ENCODE measurements around the gene TMEM126A.
A peak's percentile ranks its signal among the peaks of the same experiment; 100 is the strongest.
"Not testable (repeated sequence)": the region's sequence is repeated elsewhere in the genome, so short reads cannot be mapped to it uniquely, and the experiment has no call there.

The TMEM126A gene

GRCh38 chr11:85661972-85662664, 14.4 kb downstream of the TMEM126A start:
- no peak for DNase-seq

- no peak for DNase-seq
These were observed 15.4 kb downstream of the TMEM126A start for GRCh38 chr11:85663080-85663752.

DNA sequence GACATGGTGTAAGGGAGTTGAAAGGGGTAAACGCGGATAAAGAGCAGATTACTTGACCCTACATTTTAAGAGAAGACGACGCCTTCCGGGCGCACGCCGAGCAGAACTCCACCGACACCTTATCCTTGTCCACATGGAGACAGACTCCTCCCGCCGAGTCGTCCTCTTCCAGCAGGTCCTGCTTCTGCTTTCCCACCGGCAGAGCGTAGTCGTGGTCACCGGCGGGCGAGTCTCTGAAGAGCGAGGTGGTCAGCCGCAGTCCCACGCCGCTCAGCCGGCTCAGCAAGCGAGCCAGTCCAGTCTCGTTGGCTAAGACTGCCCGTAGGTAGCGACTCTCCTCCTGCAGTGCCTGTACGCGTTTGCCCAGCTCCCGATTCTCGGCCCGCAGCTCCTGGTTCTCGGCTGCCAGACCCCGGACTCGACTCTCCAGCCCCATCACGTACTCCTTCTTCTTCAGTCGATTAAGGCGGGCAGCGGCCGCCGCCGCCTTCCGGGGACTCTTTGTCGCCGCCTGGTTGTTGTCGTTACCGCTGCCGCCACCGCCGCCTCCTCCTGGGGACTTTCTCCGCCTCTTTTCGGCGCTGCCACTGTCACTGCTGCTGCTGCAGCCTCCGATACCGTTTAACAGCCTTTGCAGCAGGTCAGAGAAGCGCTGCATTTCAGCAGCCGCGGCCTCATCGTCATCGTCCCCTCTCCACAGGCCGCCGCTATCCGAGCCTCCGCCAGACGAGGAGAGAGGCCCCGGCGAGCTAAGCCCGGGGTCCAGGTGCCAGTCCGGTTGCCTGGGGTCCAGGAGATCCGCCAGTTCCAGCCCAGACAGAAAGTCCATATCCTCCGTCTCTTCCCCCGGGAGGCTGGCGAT, 16.2 kb downstream of the TMEM126A start:
- peak; percentile 82 for DNase-seq

- DNase-seq, result peak; percentile 95
These were observed 17.1 kb downstream of the TMEM126A start, which contains the start of gene CREBZF for GRCh38 chr11:85664615-85665481. CREBZF (minus strand) TSS chr11:85665129; CDS start chr11:85664875, 254 bp downstream.

DNA sequence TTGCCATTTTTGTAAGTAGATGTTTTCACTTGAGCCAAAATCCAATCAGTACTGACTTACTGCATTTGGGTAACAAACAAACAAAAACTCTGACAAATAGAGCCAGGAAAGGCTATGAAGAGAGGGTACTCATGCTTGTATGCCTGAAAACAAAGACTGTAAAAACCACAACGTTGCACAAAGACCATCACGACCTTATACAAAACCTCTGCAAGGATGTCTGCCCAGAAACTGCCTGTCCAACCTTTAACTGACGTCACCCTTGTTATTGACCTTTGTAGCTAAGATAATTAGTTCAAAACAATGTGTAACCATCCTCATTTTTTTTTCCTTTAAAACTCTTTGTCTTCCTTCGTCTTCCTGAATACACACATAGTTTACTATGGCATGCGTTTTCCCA, 18.0 kb downstream of the TMEM126A start:
- DNase-seq, result no peak

GRCh38 chr11:85666687-85667086, 18.9 kb downstream of the TMEM126A start:
- no peak for DNase-seq

DNA sequence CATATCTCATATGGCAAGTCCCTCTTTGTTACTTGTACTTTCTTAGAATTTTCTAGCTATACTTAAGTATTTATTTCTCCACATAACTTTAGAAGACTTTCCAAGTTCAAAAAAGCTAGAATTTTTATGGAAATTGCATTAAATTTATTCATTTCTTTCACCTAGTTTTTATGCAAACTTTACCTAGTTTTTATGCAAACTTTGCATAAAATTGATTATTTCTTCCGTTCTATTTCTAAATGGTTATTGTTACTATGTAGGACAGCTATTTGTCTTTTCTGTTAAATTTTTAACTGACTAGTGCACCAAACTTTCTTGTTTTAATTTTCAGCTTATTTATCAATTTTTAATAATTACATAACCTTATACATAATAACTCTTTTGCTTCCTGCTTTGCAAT, 20.4 kb downstream of the TMEM126A start:
- no peak for DNase-seq

DNA sequence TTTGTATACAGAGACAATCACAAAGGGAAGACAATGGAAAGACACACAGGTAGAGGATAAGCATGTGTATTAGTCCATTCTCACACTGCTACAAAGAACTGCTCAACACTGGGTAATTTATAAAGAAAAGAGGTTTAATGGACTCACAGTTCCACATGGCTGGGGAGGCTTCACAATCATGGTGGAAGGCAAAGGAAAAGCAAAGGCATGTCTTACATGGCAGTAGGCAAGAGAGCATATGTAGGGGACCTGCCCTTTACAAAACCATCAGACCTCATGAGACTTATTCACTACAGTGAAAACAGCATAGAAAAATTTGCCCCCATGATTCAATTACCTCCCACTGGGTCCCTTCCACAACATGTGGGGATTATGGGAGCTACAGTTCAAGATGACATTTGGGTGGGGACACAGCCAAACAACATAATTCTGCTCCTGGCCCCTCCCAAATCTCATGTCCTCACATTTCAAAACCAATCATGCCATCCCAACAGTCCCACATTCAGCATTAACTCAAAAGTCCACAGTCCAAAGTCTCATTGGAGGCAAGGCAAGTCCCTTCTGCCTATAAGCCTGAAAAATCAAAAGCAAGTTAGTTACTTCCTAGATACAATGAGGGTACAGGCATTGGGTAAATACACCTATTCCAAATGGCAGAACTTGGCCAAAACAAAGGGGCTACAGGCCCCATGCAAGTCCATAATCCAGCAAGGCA, 23.3 kb downstream of the TMEM126A start:
- not testable (repeated sequence) for DNase-seq

GRCh38 chr11:85672105-85672902, 24.5 kb downstream of the TMEM126A start:
- DNase-seq, result no peak

GRCh38 chr11:85673393-85673792, 25.6 kb downstream of the TMEM126A start:
- DNase-seq, result no peak

DNA sequence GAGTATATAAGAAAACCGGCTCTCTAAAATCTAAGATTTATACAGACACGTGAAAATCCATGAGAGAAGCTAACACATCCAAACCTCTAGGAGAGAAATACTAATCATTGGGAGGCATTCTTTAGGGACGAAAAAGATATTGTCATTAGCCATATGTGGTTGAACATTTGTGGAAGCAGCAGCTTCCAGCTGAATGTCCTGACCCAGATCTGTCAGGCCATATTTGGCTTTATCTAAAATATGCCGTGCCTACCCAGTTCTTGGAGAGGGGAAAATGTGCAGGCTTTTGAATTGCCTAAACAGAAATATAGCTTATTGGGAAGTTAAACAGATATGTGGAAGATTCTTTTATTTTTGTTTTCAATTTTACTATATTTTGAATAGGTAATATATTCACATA, 31.8 kb downstream of the TMEM126A start:
- no peak for DNase-seq

- DNase-seq, result no peak
These were observed 33.1 kb downstream of the TMEM126A start for GRCh38 chr11:85680897-85681296.

DNA sequence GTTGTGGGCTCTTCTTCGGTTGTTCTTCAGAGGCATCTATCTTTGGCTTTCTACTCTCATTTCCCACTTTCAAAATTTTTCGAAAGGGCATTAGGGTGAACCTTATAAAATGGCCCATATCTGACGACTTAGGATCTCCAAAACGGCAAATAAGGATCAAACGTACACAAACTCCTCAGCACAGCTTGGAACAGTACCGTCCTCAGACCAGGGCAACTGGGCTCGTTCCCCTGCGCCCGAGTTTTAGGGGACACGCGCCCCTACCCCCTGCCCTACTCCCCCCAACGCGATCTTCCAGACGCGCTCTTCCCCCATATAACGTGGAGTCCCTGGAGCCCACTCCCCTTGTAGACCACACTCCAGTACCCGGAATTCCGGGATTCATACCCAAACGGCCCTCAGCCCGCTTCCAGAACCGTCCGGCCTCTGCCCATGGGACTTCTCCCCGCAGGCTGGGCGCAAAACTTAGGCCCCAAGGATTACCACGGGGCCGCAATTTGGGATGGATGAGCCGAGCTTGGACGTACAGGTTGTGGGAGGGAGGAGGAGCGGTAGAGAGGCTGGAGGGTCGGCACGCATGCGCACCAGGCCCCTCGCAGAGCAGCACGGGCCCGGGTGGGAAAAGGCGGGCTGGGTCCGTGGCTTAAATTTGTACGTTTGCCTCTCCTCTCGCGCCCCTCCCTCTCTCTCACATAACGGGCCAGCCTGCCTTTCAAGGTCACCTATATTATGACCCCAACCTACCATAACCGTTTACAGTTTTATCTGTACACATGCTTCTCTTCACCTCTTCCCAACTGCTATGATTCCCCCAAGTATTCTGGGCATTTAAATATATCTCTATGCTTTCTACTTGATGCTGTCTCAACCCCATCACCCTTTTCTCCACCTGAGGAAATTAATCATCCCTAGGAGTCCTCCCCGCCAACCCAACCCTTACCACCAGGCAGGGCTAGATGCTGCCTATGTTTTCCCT, 34.9 kb downstream of the TMEM126A start:
- DNase-seq, result peak; percentile 65

- DNase-seq, result no peak
These were observed 37.5 kb downstream of the TMEM126A start for GRCh38 chr11:85685125-85685819.

- no peak for DNase-seq
These were observed 38.2 kb downstream of the TMEM126A start, which contains the start of gene CCDC89 for GRCh38 chr11:85685820-85686459. CCDC89 (minus strand) TSS chr11:85686195; CDS start chr11:85686130, 65 bp downstream.

- DNase-seq, result no peak
These were observed 46.7 kb downstream of the TMEM126A start for GRCh38 chr11:85694385-85694980.

DNA sequence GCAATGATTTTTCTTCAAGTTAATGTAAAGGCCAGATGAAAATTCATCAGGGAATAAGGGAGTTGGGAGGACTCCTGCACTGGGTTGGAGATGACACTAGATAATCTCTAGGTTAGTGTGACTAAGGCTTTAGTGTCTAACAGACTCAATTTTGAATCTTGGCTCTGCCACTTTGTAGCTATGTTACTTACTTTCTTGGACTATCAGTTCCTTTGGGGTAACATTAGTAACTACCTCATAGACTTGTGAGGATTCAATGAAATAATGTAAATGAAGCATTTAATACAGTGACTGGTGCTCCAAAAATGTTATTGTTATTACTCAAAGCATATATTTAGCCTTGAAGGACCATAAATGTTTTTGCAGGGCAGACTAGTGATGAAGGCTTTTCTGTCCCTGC, 47.8 kb downstream of the TMEM126A start:
- no peak for DNase-seq

DNA sequence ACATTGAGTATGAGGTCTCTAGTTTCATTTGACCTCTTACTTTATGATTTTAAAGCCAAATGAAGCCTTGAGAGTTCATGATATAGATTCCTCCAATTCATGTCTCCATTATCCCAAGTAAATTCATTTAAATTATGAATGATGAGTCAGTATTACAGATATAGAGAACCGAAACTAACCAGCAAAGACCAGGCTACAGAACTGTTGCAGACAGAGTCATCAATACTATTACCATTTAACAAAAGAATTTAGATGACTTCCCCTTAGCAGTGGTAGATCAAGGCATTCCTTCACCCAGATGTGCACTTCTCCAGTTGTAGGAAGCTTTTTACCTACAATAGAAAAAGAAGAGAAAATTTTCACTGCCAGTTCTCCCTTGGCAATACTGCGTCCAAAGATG, 50.0 kb downstream of the TMEM126A start:
- no peak for DNase-seq

Measured in activated CD4-positive, CD25-positive, alpha-beta regulatory T cell treated with anti-CD3 and anti-CD28 coated beads, Interleukin-2, amount 50 U/mL, for 72 hours (primary cell).